Ishikawa (cell line): Measurements from ENCODE around the gene MN1.

Experiments
- CEBPB ChIP-seq: IDR thresholded peaks from 2 replicates; pipeline ENCODE4 v1.6.1; 2012
- CREB1 ChIP-seq: IDR thresholded peaks from 2 replicates; pipeline ENCODE4 v1.6.1; 2012; ENCODE audit warnings: low read depth
- EP300 ChIP-seq: IDR thresholded peaks from 2 replicates; pipeline ENCODE4 v1.6.1; 2012; ENCODE audit warnings: borderline replicate concordance
- NFIC ChIP-seq: IDR thresholded peaks from 2 replicates; pipeline ENCODE4 v1.6.1; 2012
- RAD21 ChIP-seq: IDR thresholded peaks from 2 replicates; pipeline ENCODE4 v1.6.1; 2012; ENCODE audit warnings: low read depth
- REST ChIP-seq: IDR thresholded peaks from 2 replicates; pipeline ENCODE4 v1.6.1; 2012; ENCODE audit warnings: low read depth, mild to moderate bottlenecking
- TAF1 ChIP-seq: IDR thresholded peaks from 2 replicates; pipeline ENCODE4 v1.6.1; 2012; ENCODE audit warnings: low read depth, mild to moderate bottlenecking
- TEAD4 ChIP-seq: IDR thresholded peaks from 2 replicates; pipeline ENCODE4 v1.6.1; 2012
- YY1 ChIP-seq: IDR thresholded peaks from 2 replicates; pipeline ENCODE4 v1.6.1; 2012; ENCODE audit warnings: low read depth
- ZBTB7A ChIP-seq: IDR thresholded peaks from 2 replicates; pipeline ENCODE4 v1.6.1; 2012; ENCODE audit warnings: low read depth

- no peak for TF ChIP-seq REST
- no peak for TF ChIP-seq CREB1
- TF ChIP-seq RAD21: no peak
- no peak for TF ChIP-seq ZBTB7A
- no peak for TF ChIP-seq YY1
- no peak for TF ChIP-seq NFIC
- no peak for TF ChIP-seq TAF1
- TF ChIP-seq EP300: no peak
- no peak for TF ChIP-seq CEBPB
- TF ChIP-seq TEAD4: no peak
Measured at GRCh38 chr22:27723708-27724107, 77.8 kb downstream of the MN1 start.
